ENCODE results near the gene DICER1.
A peak's percentile ranks its signal among the peaks of the same experiment; 100 is the strongest.
"Not testable (repeated sequence)": the region's sequence is repeated elsewhere in the genome, so short reads cannot be mapped to it uniquely, and the experiment has no call there.

Gene DICER1, protein sequence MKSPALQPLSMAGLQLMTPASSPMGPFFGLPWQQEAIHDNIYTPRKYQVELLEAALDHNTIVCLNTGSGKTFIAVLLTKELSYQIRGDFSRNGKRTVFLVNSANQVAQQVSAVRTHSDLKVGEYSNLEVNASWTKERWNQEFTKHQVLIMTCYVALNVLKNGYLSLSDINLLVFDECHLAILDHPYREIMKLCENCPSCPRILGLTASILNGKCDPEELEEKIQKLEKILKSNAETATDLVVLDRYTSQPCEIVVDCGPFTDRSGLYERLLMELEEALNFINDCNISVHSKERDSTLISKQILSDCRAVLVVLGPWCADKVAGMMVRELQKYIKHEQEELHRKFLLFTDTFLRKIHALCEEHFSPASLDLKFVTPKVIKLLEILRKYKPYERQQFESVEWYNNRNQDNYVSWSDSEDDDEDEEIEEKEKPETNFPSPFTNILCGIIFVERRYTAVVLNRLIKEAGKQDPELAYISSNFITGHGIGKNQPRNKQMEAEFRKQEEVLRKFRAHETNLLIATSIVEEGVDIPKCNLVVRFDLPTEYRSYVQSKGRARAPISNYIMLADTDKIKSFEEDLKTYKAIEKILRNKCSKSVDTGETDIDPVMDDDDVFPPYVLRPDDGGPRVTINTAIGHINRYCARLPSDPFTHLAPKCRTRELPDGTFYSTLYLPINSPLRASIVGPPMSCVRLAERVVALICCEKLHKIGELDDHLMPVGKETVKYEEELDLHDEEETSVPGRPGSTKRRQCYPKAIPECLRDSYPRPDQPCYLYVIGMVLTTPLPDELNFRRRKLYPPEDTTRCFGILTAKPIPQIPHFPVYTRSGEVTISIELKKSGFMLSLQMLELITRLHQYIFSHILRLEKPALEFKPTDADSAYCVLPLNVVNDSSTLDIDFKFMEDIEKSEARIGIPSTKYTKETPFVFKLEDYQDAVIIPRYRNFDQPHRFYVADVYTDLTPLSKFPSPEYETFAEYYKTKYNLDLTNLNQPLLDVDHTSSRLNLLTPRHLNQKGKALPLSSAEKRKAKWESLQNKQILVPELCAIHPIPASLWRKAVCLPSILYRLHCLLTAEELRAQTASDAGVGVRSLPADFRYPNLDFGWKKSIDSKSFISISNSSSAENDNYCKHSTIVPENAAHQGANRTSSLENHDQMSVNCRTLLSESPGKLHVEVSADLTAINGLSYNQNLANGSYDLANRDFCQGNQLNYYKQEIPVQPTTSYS (N-terminal part only)

DNA sequence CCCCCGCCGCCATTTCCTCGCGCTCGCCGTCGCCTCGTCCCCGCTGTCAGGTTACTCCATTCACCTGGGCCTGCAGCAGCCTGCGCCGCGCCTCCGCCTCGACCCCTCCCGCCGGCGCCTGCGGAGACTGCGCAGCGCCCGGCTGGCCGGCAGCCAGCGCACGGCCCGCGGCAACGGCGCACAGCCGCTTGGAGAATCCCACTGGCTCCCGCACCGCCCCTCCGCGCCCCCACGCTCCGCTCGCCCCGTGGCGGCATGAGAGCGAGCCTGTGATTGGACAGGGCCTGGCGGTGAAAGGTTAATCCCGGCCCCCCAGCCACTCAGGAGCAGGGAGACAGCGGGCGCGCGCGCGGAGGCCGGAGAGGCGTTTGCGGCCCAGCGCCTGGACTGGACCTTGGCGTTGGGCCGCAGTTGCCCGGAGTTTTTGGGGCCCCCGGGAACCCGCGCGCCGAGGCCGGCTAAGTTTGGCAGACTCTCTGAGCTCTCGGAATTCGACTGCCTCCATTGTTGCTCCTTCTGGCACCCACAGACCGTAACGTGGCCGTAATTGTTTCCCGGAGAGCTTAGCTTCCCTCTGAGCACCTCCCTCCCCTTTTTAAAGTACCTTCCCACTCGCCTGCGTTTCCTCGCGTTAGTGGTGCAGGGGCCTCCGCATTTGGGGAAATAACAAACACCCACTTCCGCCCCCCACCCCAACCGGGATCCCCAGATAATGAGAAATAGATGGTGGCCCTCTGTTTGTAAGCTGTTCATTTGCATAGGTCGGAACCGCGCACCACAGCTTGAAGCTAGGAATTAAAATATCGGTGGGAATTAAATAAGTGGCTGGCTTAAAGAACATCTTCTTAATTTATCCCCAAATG is at the start of gene DICER1:
TSS of gene DICER1 (minus strand) at position 203 of the 863 bp plus-strand sequence. CDS start 24,071 bp downstream, outside the sequence.
- peak; percentile 95 for DNase-seq

DNA sequence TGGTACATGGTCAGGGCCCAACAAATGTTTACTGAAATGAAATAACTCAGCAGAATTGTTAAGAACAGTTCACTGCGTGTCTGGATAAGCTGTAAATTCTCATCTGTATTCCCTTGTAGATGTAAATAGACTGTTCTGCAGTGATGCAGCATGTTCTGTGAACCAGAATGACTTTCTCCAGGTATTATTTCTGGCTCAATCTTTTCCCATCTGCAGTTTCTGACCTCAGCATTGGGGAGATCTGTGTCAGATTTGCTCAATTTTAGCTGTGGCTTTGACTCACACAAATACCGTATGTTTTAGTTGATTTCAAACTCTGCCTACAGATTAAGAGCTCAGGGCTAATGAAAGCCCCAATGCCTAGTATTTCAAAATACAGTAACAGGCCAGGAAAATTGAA is 49.2 kb upstream of the DICER1 start:
- no peak for DNase-seq

DNA sequence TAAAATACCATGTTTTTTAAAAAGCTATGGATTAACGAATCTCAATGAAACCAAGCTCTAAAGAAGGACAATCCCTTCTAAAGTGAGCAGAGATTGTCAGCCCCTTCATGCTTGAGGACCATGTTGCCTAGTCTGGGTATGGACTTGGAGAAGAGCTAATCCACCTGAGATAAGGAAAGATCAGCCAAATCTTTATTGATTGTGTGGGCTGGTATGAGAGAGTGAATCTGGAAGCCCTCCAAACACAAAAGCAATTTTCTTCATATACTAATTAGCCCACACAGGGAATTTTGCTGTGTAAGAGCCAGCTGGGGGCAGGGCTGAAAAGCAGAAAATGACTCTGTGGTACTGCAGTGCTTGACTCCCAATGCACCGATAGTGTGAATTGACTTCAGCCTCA is 47.4 kb upstream of the DICER1 start:
- DNase-seq, result no peak

DNA sequence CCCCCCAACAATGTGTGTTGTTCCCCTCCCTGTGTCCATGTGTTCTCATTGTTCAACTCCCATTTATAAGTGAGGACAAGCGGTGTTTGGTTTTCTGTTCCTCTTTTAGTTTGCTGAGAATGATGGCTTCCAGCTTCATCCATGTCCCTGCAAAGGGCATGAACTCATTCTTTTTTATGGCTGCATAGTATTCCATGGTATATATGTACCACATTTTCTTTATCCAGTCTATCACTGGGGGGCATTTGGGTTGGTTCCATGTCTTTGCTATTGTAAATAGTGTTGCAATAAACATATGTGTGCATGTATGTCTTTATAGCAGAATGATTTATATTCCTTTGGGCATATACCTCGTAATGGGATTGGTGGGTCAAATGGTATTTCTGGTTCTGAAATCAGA is 44.4 kb upstream of the DICER1 start:
- DNase-seq, result not testable (repeated sequence)

DNA sequence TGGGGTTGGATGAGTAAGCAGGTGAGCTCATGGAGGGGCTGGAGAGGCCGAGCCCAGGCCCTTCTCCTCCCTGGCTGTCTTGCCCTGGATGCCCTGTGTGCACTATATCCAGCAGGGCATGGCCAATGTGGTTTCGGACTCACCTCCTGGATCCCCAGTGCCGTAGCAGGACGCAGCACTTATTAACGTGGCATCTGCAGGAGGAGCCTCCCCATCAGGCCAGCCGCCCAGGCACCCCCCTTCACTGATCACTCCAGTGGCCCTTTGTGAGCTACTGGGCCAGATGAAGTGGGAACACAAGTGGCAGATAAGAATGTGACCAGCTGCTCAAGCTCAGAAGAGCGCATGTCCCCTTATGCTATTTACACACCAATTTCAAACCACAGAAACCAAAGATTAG is 43.1 kb upstream of the DICER1 start:
- DNase-seq, result no peak

DNA sequence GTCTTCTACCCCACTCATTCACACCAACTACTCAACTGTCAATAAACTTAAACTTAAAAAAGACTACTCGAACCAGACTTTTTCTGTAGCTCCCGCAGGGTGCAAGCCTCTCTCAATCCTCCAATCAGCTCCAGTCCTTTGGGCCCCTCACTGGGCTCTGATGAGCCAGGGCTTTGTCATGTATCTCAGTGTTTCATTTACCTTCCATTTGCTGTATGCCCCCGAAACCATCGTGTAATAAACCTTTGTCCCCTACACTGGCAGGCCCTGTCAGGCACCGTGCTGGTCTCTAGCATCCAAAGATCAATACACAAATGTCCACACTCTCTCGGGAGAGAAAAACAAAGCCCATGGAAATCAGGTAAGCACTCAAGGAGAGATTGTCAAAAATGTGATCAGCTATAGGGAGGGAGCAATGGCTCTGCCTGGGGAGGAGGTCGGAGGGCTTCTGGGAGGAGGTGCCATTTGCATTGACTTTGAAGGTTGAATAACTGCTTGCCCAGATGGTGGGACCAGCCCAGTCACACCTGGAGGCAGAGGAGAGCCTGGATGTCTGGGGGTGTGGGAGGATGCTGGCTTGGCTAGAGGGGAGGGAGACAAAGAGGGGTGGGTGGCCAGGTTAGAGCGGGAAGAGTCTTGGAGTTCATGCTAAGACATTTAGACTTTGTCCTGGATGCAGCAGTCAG is 42.1 kb upstream of the DICER1 start:
- DNase-seq, result no peak

DNA sequence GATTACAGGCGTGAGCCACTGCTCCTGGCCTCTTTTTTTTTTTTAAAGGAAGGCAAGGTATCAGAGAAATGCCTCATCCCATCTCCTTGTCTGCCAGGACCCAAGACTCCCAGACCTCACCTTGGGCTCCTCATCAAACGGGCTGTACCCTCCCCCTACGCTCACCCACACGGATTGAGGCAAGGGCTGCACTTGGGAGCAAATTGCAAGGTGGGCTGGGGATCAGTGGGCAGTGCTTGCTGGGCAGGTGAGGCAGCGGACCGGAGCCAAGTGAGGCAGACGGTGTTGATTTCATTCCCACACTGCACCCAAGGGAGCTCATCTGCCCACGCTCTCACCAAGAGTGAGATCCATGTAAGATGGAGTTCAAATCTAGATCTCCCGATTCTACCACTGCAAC is 41.0 kb upstream of the DICER1 start:
- no peak for DNase-seq

DNA sequence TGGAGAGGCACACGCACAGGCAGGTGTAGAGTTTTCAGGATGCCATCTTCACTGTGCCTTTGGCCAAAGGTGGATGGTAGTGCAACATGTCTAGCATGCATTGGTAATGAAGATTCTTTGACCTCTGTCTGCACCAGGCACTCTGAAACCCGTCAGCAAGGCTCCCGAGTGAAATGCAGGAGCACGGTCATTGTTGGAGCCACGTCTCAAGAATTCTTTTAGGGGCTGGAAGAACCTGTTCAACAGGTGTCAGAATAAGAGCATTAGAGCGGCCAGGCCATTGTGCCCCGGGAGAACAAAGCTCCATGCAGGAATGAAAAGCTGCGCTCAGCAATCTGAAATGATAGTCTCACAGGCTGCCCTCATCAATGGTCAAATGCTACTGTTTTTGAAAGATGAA is 40.2 kb upstream of the DICER1 start:
- DNase-seq, result no peak

DNA sequence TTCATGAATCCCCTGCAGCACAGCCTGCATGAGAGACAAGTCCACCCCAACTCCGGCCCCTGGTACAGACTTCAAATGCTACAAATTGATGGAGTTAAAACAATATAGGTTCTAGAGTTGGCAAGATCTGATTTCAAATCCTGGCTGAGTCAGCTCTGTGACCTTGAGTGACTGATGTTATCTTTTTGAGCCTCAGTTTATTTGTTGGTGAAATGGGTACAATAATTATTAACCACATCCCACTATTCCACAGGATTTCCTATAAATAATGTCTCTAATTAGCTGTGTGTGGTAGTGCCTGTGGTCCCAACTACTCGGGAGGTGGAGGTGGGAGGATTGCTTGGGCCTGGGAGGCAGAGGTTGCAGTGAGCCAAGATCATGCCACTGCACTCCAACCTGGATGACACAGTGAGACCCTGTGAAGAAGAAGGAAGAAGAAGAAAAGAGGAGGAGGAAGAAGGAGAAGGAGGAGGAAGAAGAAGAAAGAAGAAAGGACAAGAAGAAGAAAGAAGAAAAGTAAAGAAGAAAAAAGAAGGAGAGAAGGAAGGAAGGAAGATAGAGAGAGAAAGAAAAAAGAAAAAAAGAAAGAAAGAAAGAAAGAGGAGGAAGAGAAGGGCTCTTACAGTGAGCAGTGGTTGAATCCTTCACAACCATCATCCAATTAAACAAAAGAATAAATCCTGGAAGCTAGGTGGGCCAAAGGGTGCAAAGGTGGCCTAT is 39.7 kb upstream of the DICER1 start:
- no peak for DNase-seq

DNA sequence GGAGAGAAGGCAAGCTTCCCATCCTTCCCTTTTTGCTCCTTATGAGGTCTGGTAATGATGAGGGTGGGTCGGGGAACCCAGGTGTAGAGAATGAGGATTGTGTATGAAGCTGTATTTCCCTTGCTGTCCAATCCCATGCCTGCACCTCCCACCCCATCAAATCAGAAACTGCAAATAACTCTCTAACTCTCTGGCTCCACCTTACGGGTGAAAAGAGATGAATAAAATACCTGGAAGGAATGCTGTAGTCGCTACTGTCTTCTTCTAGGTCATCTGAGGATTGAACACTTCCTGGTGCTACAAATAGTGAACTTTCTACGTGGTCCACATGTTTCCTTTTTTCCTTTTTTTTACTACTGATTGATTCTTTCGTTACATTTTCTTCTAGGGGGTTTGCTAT is 38.9 kb upstream of the DICER1 start:
- no peak for DNase-seq

DNA sequence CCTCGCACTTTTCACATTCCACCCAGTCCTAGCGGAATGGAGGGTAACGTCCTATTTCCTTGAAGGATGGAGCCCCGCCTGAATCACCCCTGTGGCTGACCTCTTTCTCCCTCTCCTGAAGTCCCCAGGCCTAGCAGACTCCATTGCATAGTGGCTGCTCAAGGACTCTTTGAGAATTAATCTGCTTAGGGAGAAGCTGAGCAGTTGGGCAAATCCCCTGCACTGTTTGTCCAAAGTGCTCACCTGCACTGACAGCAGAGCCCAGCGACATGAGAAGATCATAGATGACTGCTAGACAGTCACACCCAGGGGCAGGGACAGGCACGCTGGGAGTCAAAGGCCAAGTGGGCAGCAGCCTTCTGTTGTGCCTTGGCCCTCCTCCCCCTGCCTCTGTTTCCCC is 37.7 kb upstream of the DICER1 start:
- DNase-seq, result no peak

DNA sequence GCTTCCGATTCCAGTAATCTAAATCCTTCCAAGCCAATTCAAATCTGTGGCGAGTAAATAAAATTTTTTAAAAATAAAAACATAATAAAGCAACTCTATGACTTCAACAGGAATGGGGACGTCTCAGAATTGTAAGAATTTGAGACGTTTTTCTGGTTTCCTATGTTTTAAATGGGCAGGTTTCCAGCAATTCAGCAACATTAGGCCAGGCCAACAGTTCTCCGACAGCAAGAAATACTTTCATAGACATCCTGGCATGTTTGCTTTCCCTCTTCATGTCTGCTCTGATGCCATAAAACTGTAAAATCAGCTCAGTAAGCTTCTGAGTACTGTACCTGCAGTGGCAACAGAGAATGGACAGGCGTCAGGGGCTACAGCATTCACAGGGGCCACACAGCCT is 35.8 kb upstream of the DICER1 start:
- no peak for DNase-seq

DNA sequence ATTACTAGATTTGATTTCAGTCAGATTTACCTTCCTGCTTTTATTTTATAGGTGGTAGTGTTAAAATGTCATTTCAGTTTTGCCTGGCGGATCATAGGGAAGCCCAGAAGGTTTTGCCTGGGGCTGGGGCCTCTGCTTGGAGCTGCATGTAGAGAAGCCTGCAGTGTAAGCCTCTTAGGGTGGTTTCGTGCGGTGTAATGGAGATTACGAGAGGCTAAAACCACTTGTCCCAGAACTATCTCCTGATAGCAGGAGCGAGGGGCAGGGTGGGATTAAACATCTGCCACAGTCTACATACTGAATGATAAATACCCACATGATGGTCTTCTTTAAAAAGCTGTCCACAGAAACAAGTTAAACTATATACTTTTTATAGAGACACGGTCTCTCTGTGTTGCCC is 35.0 kb upstream of the DICER1 start:
- DNase-seq, result no peak

DNA sequence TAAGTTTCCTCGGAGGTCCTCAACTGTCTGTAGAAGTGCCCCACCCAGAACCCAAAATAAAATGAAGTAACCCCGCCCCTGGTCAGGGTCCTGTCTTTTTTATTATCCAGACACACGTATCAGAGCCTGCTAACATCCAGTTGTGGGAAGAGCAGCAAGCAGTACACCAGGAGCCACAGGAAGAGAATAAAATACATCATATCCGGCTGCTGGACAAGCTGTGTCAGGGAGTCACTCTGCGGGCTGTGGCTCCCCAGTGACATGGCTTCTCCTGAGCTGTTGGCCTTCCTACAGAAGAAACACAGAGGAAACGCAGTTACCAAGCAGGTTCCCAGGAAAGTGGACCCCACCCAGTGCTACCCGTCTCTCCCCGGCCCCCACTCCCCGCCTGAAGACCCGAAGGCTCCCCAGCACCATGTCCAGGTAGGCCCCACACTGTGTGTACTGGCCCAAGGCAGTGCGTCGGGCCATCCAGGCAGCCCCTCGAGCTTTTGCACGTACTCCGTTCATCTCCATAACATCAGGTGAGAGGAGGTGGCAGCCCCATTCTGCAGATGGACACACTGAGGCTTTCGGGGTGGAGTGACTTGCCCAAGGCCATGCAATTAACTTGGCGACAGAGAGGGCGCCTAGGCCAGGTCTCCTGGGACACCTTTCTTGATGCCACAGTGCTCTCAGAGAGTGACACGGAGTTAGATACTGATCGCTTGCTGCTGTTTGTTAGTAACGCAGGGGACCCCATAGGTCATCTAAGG is 34.3 kb upstream of the DICER1 start:
- DNase-seq, result no peak

DNA sequence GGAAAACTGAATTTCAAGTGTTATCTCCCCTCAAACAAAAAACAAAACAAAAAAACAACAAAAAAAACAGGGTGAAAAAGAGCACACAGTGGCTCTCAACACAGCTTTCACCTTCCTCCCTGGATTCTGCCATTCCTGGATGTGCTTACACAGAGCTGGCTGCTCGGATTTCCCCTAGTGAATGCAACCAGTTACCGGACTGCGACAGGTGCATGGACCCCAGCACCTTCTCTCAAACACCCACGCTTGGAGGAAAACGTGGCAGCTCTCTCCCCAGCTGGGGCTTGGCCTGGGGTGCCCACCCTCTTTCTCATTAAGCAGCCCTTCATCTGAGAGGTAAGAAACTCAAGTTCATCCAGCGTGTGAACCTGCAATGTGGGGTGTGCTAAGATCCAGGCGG is 33.5 kb upstream of the DICER1 start:
- no peak for DNase-seq

DNA sequence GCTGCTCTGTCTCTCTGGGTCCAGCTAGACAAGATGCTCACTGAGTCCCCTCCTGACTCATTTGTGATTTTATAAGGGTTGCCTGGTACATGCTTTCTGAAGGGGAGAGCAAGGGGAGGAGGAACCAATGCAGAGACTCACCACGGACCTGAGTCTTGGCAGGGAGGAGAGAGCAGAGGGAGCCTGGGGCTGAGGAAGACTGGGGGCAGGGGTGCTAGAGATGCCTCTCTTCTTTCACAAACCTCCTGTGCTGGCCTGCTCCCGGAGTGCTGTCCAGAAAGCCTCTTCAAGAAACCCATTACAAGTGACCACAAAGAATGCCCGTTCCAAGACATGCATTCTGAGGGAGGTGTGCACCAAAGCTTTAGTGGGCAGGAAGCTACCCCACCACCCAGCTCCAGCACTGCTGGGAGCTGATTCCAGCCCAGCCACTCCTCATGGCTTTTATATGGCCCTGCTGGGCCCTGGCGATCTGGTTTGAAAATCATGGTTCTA is 33.1 kb upstream of the DICER1 start:
- DNase-seq, result no peak

DNA sequence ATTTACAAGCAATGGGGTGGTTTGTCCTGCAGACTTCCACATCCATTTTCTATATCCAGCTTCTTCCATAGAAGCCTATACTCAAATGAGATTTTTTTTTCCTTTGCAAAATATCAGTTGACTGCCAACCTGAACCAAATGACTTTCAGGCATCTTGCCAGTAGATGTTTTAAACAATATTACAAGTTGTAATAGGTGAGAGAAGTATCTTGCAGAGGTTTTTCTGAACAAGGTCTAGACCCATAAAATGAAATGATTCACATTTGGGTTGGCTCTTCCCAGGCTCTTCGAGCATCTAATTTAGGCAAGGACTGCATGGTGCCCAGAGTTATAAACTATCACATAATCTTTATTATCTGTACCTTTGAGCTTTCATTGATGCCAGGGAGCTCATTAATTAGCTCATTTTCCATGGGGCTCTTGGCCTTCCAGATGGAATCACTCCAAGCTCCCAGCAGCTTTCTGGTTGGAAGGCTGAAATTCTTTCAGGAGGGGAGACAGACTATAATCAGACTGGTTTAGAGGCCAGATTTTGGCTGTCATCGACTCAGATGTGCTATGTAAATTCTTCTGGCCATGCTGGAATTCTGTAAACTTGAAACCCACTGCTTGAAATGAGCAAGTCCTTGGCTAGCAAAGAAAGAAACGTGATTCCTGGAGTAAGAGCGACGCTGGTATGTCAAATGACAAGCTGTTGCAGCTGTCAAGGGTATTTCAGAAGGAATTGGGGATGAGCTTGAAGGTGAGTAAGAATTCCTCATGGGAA is 32.2 kb upstream of the DICER1 start:
- no peak for DNase-seq

DNA sequence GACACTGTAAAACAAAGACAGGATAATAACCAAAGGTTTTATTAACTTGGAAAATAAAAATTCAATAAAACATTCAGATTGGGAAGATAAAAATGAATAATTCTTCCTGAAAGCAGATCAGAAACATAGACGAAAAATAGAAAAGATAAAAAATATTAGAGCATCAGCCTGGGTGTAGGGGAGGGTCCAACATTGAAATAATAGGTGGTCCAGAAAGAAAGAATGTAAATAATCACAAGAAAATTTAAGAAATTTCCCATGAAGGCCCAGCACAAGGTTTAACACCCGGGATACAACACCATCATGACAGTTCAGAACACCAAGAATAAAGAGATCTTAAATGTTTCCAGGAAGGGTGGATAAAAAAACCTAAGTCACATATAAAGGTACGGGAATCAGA is 31.1 kb upstream of the DICER1 start:
- DNase-seq, result no peak

DNA sequence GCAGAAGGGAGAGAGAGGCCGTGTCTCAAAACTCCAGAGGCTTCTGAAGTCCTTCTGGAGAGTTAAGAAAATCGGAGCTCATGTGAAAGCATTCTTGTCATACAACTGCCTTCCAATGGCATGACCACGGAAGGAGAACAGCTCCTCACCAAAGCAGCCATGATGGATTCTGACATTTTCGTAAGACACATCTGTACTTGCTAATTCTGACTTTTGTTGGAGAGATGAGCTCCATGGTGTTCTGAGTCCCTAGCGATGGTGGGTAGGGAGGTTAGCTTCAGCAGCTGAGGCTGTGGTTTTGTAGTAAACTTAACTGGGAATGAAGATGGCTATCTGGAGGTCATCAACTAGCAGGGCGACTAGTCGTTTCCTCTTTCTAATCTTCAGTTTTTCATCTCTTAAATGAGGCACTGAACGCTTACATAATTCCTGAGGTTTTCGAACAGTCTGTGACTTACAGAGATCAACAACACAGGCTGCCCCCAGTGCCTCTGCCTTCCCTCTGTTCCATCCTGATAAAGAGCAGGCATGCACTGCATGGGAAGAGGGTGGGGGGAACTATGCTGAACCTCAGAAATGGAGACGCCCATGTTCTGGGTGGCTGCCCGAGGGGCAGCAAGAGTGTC is 28.6 kb upstream of the DICER1 start:
- DNase-seq, result no peak

All from activated naive CD4-positive, alpha-beta T cell treated with Interleukin-2 at 50 U/mL for 16 hours (primary cell).